Measurements from ENCODE around the gene OR2W3.

The OR2W3 gene

DNA sequence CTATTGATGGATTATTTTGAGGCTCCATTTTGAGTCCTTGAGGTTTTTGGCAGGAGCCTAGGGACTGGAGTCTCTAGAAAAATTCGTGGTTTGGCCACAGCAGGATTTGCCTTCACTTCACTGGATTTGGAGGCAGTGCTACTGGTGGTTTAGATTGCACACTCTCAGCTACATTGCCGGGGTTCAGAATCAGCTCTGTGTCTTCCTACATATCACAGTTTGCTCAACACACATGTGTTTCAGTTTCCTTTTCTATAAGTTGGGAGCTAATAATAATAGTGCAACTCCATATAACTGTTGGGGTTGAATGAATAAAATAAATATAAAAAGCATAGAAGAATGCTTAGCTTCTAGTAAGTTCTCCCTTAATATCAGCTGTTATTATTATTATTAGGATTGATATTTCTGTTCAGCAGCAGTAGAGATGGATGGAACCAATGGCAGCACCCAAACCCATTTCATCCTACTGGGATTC is at the start of gene OR2W3:
Gene OR2W3, plus strand, starts transcription at position 425 of the 475 bp plus-strand sequence. Its CDS starts 0 bp downstream, at position 425.
- no peak for DNase-seq (ENCODE audit: low read depth)

GRCh38 chr1:247845693-247846017 is 49.7 kb upstream of the OR2W3 start:
- DNase-seq (ENCODE audit: low read depth): no peak

DNA sequence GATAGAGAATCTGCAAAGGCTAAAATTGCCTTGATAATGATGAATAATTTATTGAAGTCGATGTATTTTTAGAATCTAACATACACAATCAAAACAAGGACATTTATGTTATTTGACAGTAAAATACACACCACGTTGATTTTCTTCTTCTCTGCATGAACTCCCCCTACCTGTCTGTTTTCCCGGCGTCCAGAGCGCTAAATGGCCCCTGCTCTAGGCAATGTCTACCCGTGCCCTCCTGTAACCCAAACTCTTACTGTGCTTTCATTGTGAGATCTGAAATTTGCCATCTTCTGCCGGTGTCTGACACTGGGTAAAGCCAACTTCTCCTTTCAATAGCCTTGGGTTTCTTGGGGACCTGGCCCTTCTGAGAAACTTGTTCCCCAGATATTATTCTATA is 47.0 kb upstream of the OR2W3 start:
- DNase-seq (ENCODE audit: low read depth): no peak

- DNase-seq (ENCODE audit: low read depth): no peak
Measured at GRCh38 chr1:247849616-247850015, 45.8 kb upstream of the OR2W3 start.

DNA sequence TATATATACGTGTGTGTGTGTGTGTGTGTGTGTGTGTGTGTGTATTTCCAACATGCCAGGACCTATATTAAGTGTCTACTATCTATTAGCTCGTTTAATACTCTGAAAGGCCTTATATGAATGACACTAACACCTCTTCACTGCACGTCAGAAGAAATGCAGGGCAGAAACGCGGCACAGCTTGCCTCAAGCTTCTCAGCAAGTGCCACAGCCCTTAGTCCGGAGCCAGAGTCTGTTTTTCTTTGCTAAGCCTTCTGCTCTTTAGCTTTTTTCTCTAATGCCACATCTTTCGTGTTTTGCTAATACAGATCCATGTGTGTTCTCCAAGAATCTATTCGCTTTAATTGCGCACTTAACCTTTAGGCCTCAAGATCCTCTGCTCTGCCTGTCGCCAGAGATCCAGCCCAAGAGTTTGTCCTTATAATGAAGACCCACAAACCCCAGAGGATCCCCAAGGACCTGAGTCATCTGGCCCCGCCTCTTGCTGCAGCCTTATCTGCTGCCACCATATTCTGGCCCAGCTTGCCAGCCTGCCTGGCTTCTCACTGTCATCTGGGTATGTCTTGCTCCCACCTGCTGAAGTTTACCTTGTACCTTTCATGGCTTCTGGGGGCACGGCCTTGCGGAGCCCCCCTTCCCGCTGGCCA is 40.4 kb upstream of the OR2W3 start:
- DNase-seq (ENCODE audit: low read depth): no peak

GRCh38 chr1:247855911-247856310 is 39.5 kb upstream of the OR2W3 start:
- DNase-seq (ENCODE audit: low read depth): no peak

DNA sequence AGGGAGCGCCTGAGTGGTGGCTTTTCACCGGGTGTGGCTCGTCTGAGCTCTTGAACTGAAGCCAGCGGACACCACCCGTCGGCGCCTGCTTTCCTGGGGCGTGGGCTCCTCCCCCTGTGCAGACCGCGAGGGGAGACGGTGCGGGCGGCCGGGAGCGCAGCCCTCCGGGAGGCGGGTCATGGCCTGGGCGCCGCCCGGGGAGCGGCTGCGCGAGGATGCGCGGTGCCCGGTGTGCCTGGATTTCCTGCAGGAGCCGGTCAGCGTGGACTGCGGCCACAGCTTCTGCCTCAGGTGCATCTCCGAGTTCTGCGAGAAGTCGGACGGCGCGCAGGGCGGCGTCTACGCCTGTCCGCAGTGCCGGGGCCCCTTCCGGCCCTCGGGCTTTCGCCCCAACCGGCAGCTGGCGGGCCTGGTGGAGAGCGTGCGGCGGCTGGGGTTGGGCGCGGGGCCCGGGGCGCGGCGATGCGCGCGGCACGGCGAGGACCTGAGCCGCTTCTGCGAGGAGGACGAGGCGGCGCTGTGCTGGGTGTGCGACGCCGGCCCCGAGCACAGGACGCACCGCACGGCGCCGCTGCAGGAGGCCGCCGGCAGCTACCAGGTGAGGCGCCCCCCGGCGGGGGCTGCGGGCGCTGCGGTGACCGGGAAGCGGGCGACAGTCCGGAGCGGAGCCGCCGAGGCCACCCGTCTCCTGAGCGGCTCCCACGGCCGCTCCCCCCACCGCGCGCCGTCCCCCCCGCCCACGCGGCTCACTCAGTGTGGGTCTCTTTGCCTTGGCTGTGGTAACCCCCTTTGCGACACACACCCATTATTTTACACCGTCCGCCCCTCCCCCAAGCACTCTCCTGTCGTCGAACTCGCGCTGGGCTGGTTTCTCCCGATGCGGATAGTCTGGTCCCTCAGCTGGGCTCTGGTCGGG is 38.1 kb upstream of the OR2W3 start, which contains the start of gene TRIM58:
Gene TRIM58, plus strand, starts transcription at position 119 of the 916 bp plus-strand sequence. Its CDS starts 60 bp downstream, at position 179.
- no peak for DNase-seq (ENCODE audit: low read depth)

- DNase-seq (ENCODE audit: low read depth): no peak
Measured at GRCh38 chr1:247857985-247858619, 37.3 kb upstream of the OR2W3 start.

GRCh38 chr1:247862756-247863155 is 32.6 kb upstream of the OR2W3 start:
- no peak for DNase-seq (ENCODE audit: low read depth)

DNA sequence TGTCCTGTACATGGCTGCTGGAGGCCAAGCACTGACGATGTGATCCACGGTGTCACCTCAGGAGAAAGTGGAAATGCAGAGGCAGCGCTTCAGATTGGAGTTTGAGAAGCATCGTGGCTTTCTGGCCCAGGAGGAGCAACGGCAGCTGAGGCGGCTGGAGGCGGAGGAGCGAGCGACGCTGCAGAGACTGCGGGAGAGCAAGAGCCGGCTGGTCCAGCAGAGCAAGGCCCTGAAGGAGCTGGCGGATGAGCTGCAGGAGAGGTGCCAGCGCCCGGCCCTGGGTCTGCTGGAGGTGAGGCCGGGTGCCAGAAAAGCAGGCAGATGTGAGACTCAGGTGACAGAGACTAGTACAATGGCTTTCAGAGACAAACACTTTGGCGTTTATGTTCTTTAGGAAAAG is 30.7 kb upstream of the OR2W3 start:
- DNase-seq (ENCODE audit: low read depth): no peak

DNA sequence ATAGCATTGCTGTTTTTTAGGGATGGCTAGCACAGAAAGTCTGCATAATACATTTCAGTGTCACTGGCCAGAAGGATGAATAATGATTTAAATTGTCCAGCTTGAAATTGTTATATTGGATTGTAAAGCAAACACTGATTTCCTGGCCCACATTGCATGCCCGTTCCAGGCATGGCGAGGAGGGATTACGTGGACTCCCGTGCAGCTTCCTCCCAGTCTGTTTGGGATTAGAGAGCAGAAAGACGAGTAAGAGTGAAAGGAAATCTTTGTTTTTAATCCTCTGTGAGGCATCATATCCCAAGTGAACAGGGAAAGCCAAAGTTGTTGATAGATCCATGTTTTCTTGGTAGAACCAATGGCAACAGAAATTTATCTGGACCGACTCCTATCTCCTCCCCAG is 30.0 kb upstream of the OR2W3 start:
- DNase-seq (ENCODE audit: low read depth): no peak

GRCh38 chr1:247883346-247883745 is 12.0 kb upstream of the OR2W3 start:
- no peak for DNase-seq (ENCODE audit: low read depth)

DNA sequence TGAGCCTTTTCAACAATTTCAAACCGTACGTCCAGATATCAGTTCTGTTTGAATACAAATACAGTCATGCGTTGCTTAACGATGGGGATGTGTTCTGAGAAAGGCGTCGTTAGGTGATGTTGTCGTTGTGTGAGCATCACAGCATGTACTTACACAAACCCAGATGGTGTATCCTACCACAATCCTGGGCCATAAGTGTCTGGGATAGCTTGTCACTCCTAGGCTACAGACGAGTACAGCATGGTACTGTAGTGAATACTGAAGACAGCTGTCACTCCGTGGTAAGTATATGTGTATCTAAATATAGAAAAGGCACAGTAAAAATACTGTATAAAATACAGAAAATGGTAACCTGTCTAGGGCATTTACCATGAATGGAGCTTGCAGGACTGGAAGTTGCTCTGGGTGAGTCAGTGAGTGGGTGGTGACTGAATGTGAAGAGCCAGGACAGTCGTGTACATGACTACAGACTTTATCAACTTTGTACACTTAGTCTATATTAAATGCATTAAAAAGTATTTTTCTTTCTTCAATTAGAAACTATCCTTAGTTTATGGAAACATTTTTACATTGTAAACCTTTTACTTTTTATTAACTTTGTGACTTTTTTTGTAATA is 10.5 kb upstream of the OR2W3 start:
- no peak for DNase-seq (ENCODE audit: low read depth)

GRCh38 chr1:247895976-247896375 is 589 bp downstream of the OR2W3 start:
- DNase-seq (ENCODE audit: low read depth): no peak

GRCh38 chr1:247904122-247904521 is 8.7 kb downstream of the OR2W3 start:
- DNase-seq (ENCODE audit: low read depth): no peak

DNA sequence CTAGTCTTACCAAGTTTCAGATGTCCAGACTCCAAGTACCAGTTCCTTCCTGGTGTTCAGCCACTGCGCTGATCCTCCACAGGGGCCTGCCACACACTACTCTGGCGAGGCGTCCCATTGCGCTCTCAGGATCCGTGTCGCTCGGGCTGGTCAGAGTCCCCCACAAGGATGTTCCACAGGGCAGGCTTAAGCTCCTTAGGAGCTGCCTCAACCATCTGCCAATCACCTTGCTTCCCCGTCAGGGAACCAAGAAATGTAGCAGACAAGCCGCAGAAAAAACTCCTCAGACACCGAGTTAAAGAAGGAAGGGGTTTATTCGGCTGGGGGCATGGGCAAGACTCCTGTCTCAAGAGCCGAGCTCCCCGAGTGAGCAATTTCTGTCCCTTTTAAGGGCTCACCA is 9.8 kb downstream of the OR2W3 start:
- DNase-seq (ENCODE audit: low read depth): no peak

DNA sequence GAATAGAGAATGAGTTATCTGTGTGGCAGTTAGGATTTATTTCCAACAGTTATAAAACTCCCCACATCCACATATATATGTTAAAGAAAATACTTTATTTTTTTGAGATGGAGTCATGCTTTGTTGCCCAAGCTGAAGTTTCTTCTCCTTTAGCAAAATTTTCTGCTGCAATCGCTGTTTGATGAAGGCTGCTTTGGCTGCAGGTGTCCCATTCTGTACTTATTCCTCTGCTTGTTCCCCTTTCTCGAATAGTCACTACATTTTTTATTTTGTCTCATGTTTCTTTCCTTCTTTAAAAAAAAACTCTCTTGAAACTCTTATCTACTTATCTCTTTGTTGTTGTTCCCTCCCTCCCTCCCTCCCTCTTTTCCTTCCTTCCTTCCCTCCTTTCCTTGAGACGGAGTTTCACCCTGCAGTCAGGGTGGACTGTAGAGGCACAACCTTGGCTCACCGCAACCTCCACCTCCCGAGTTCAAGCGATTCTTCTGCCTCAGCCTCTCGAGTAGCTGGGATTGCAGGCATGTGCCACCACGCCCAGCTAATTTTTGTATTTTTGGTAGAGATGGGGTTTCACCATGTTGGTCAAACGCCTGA is 10.6 kb downstream of the OR2W3 start:
- no peak for DNase-seq (ENCODE audit: low read depth)

- no peak for DNase-seq (ENCODE audit: low read depth)
Measured at GRCh38 chr1:247906504-247907047, 11.2 kb downstream of the OR2W3 start.

DNA sequence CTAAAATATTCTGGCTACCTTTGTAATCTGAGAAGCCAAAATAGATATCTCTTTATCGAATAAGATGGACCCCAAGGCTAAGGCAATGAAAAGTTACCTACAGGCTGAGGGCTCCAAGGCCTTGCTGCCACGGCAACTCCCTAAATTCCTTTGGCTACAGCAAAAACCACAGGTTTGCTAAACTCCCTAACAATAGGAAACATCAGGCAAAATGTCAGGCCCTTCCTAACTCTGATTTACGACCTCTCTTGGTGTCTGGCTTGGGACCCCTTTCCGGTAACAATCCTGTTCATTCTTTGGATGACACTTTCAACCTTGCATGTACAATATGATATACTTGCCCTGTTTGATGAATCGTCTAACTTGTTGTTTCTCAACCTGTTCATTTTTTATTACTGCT is 13.4 kb downstream of the OR2W3 start:
- DNase-seq (ENCODE audit: low read depth): no peak

GRCh38 chr1:247913786-247914185 is 18.4 kb downstream of the OR2W3 start:
- DNase-seq (ENCODE audit: low read depth): no peak

- no peak for DNase-seq (ENCODE audit: low read depth)
Measured at GRCh38 chr1:247914941-247915662, 19.7 kb downstream of the OR2W3 start.
